Effector CD8-positive, alpha-beta T cell (primary cell): ENCODE data around the gene HIVEP3.

Experiments
- DNase-seq: peaks from one replicate; lab custom pipeline; 2025; lab: John Stamatoyannopoulos, UW

Gene HIVEP3

DNA sequence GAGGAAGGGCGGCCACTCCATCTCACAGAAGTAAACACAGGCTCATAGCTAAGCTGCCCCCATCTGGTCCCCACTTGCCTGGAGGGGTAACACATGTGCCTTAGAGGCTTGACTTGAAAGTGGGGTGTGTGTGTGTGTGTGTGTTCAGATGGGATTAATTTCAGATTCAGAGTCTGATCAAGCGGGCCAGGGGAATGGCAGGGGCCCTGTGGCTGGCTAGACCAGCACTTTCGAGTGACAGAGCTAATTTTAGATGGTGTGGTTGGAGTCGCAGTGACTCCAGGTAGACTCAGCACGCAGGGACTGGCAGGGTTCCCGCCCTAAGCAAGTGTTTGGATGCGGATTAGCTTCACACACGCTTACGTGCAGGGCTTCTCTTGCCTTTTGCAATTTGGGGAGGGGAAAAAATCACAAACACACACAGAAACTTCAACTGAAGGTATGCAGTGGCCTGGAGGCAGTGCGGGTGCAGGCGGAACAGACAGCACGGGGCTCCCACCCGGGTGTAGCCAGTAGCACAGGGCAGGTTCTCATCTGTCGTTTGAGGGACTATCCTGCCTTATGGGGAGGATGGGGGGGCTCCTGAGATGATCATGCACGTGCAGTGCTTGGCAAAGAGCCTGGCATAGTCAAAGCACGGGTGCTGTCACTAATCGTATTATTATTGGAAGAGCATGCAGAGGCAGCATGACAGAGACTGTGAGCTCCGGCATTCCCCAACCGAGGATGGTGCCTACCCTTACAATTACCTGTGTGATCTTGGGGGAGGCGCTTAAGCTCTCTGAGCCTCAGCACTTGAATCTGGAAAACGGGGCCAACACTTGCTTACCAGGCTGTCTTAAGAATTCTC is 435.5 kb downstream of the HIVEP3 start:
- DNase-seq, result no peak

DNA sequence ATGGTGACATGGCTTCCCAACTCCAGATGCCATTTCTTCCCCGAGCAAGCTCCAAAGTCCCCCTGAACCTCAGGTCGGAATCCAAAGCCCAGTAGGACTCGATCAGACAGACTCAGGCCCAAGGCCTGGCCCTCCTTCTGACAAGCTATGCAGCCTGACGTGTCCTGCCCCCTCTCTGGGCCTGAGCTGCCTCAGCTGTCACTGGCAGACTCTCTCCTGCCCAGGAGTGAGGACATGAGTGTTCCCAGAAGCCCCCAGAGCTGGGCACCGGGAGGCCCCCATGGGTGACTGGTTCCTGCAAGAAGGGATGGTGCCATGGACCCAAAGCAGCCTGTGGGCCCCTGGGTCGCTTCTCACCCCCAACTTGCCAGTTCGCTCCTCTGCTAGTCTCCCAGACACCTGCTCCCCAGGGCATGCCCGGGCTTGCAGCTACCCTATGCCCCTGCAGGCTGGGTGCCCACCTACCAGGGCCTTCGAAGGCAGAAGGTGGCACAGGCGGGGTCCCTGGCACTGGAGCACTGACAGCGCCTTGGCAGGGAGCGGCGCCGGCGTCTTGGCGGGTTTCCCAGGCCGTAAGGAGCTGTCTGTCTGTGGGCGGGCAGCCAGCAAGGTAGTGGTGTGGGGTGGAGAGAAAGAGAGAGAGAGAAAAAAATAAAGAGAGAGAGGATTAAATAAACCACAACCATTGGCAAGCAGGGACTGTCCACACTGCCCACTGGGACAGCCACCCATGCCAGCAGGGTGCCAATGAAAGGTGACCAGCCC is 436.5 kb downstream of the HIVEP3 start:
- DNase-seq, result no peak

DNA sequence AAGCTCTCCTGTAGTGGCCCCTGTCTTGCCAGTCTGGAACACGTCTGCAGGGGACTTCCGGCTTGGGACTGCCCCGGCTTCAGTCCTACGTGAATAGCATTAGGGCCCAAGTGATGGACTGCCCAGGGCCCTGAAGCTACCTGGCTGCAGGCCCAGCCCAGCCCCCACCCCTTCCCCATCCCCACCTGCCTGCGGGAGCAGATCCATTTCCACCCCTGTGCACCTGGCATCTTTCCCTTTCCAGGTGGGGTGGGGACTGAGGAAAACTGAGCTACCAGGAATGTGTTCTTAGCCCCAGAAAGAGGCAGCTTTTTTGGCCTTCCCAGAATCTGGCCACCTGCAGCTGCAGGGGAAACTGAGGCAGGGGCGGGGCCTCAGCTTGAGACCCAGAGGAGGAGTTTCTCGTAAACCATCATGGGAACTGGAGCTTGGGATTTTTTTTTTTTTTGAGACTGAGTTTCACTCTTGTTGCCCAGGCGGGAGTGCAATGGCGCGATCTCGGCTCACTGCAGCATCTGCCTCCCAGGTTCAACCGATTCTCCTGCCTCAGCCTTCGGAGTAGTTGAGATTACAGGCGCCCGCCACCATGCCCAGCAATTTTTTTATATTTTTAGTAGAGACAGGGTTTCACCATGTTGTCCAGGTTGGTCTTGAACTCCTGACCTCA is 437.5 kb downstream of the HIVEP3 start:
- DNase-seq, result no peak

DNA sequence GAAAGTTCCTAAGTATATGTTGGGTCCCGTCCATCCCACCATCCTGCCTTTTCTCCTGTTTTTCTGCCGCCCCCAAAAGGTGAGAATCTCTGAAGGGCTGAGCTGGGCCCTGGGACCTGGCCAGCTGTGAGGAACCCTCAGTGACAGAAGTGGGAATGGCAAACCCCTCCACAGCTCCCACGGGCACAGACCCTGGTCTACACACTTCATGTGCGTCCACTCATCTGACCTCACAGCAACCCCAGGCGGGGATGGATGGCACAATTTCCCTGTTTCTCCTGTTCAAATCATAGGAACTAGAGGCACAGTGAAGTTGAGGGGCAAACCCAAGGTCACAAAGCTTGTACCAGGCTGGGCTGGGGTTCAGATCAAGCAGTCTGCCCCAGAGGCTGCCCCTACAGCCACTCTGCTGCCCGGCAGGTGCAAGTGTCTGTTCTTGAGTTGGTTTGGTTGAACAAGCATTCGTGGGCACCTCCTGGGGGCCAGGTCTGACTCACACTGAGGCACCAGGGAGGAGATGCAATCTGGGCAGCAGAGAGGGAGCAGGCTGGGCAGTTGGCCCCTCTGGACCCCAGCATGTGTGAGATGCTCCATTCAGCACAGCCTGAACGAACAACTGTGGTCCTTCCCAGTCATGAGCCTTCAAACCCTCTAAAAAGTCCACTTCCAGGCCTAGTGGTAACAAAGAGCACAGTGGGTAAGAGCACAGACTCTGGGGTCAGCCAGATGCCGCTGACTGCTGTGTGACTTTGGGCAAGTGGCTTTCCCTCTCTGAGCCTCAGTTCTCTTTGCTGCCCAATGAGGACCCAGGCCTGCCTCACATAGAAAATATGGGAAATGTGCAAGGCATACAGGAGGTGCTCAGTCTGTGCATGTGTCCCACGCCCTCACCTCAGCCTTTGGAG is 438.3 kb downstream of the HIVEP3 start:
- no peak for DNase-seq

DNA sequence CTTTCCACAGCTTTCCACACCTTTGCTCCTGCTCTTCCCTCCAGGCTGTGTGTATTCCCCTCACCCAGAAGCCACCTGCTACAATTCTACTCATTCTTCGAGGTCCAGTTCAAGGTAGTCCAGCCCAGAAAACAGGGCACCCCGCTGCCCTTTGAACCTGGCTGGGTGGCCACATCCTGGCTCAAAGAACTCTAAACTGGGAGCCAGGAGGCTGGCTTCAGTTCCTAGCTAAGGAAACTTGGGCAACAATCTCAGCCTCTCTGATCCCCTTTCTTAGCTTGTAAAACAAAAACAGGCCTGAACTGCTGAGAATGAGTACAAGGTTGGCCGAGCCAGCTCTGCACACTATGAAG is 438.9 kb downstream of the HIVEP3 start:
- DNase-seq, result no peak

DNA sequence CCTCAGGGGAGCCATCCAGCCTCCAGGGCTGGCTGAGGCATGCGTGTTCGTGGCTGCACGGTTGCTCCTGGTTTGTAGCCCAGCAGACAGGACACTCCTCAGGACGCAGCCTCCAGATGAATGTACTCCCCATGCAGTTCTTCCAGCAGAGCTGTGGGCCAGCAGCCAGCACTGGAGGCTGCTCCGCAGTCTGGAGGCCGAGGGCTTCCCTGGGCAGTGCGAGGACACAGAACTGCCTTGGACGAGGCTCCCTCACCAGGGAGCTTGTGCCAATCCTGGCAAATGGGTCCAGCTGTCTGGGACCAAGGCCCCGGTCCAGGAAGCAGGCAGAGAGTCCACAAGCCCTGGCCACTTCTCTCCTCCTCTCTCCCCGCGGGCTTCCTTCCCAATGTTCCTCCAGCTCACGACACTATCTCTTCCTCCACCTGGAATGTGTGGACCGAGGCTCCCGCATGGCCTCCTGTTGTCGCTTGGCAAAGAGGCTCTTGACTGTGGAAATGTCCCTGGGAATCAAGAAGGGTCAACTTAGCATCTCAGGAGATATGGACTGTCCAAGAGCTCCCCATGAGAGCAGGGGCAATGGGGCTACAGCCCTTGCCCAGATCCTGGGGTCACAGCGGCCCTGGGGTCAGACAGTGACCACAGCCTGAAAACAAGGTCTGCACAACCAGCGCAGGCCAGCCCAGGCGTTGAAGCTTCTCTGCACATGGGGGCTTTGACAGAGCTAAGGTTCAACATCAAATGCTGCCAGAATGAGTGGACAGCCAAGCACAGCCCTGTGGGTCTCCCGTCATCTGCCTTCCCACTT is 439.5 kb downstream of the HIVEP3 start:
- DNase-seq, result no peak

DNA sequence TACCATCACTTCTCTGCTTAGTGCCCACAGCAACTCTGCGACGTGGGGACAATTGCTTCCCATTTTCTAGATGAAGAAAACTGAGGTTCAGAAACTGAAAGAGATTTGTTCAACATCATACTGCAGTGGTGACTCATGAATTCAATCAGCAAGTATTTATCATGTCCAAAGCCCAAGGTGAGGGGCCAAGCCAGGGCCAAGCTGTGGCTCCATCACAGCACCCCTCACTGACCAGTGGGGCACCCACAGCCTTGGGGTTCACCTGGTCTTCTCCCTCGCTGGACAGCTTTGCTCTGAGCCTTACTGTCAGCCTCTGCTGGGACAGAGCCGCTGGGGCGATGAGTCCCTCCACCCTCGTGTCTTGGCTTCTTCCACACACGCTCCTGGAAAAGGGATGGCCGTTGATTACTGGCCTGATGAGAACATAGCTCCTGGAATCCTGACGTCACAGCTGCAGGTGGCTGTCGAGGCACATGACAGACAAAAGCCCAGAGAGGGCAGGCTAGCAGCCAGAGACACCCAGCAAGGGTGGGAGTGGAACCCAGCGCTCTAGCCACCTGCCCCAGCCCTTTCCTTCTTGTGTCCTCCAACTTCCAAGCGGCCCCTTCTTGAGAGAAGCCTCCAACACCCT is 440.5 kb downstream of the HIVEP3 start:
- DNase-seq, result no peak

DNA sequence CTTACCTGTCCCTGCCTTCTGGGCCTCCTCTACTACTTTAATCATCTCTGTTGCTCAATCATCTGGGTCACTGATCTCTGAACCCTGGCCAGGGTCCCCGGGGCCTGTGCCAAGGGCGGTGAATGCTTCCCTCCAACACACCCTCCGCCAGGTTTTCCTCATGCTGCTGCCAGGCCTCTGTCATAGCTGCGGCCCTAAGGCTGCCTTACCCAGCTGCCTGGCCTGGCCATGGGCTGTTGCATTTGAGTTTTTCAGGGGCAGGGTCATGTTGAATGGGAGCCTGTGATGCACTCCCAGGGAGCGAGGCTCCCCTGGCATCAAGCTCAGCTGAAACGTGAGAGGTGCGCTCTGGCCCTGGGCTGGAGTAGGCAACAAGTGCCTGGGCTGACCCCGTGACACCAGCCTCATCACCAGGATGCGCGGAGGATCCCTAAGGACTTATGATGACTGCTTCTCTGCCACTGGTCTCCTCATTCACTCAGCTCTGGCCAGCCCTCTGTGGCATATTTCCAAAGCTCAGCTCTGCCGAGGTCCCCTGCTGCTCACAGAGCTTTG is 441.8 kb downstream of the HIVEP3 start:
- DNase-seq, result no peak

DNA sequence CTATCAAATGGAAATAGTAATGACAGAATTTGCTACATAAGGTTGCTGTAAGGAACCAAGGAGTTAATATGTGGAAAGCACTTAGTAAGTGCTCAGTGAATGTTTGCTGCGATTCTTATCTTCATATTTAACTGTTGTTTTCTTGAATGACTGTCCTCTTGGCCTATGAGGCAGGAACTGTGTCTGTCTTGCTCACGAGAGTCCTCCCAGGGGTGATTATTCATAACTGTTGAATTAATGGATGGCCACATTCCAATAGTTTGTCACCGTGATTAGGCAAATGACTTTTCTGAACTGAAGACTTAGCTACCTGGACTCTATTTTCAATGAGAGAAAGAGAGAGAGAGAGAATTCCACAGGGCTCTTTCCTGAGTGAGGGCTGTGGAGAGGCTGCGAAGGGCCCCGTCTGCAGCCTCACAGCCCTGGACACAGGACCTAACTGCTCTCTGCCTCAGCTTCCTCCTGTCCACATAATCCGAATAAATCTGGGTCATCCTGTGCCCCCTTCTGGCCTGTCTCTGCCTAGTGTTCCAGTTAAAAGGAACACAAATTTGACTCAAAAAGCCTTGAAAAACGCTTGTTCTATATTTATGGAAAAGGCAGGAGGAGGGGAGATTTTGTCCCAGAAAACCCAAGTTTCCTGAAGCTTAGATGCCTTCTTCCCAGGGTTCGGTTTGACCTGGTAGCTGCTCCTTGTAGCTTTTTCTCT is 442.7 kb downstream of the HIVEP3 start:
- DNase-seq, result no peak

DNA sequence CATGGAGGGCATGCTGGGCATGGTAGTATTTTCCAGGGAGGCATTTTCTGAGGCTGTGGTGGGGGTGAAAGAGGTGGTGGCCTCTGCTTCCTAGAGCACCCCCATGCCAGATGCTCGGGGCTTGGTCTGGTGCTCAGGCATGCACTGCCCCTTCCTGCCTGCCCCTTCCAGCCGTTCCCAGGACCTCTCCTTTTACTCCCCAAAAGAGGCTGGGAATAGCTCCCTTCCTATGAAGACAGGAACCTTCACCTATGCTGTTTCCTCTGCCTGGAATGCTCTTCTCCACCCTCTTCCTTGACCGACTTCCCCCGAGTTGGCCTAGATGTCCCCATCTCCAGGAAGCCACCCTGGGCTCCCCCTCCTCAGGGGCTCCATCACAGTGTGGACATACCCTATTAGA is 443.4 kb downstream of the HIVEP3 start:
- DNase-seq, result no peak

DNA sequence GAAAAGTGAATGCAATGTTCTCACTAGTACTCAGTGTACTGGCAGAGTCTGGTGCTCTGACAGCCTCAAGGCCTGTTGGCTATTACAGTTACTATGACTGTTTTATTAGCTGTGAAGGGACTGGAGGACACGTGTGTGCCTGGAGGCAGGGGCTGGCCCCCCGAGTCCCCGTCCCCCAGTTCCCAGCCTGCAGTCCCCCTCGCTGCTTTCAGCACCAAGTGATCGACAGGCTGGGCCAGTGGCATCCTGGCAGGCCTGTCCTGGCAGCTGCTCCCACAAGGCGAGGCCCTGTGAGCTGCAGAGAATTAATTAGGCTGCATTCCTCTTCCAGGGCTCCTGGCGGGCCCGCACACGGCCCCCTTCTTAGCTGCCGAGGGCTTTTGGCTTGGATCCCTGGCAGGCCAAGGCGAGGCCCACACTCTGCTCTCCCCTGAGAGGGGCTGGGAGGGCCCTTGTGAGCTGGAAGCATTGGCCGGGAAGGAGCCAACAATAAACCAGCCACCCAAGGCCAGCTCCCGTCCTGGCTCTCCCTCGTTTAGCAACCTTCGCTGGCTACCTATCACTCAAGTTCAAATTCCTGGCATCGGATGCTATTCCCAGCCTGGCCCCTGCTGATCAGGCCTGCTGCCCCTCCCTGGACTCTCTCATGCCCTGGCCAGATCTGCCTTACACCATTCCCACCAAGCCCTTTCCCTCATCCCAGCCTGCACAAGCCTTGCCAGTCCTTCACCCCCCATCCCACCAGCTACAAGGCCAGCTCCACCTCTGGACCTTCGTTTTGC is 444.0 kb downstream of the HIVEP3 start:
- DNase-seq, result no peak

DNA sequence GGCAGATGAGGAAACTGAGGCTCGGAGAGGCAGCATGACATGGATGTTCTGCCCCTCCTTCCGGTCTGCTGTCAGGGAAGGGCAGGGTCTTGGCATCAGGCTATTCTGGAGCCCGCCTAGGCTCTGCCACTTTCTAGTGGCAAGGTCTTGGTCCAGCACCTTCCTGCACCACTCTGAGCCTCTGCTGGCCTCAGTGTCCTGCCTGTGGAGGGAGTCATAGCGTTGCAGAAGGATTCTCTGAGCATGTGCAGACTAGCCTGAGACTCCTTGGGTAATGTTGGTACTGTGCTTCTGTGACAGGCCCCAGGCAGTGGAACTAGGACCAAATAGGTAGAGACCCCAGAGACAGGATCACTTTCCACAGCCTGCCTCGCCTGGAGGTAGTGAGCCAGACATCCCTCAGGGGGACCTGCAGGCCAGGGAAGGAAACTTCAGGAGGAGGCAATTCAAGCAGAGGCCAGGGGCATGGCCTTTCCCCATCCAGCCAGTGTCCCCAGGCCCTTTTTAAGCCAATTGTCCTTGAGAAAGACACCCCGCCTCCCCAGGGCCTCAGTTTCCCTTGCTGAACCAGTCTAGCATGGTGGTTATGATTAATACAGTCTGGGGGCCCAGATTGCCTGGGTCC is 444.9 kb downstream of the HIVEP3 start:
- no peak for DNase-seq

DNA sequence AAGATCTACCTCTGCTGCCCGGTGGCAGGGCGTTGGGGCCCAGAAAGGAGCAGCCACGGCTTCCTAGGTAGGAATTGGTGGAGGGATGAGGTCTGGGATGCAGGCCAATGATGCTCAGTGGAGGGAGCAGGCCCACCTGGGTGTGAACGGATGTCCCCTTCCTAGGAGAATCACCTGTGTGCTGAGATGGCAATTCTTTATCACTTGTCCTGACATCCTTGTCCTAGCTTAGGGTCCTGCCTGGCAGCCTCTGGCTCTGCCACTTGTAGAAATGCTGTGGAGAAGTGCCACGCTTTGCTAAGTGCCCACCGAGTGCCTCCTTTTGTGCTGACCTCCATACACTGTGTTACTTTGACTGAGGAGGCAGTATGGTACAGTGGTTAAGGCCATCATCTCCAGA is 447.1 kb downstream of the HIVEP3 start:
- no peak for DNase-seq

DNA sequence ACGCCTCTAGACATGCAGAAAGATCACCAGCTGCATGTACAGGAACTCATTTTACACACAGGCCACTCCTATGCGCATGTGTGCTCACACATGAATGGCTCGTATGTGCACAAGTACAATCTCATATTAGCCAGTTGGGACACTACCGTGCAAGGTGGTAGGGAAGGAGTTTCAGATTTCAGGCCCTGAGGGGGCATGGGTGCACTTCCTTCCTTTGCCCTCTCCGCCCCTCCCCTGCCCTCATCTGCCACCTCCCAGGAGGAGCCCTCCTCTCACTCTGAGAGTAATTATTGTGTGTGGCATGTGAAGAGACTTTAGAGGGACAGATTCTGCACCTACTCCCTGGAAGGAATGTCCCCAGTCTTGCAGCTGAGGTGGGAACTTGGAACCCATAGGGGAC is 449.0 kb downstream of the HIVEP3 start:
- DNase-seq, result no peak

DNA sequence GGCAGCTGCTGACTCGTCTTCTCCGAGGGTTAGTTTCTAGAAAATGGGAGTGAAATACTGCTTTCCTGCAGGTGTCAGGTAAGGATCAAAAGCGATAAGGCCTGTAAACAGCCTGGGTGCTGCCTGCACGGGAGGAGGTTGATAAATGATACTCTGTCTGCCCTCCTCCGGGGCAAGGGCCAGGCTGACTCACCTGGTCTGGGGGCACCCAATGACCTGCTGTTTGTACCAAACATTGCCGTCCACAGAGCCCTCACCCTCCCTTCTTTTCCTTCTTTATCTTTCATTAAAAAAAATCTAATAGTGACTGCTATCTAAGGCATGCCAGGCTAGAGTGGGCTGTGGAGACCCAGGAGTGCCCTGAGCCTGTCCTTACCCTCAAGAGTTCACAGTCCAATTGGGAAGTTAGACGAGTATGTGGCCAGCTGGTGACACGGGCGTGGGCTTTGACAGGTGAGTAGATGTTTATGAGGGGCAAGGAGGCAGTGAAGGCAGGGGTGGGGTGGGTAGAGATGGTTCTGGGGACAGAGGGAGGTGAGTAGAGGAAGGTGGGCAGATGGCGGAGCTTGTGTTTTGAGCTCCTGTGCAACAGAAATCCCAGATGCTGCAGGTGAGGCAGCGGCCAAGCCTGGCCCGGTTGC is 450.5 kb downstream of the HIVEP3 start:
- no peak for DNase-seq

DNA sequence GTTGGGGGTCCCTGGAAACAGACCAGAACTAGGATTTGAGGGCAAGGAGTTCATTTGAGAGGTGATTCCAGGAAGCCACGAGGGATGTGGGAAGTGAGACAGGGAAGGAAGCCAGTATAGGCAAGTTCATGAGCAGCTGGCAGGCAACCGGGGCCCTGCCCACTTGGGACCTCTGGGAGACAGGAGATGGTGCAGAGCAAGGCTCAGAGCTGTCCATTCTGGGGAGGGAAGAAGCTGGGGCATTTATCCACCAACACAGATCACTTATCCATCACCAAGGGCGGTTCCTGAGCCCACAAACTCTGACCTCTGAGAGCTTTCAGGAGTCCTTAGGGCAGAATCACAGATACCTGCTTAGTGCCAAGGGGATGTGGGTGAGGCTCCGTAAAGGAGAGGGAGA is 451.0 kb downstream of the HIVEP3 start:
- DNase-seq, result no peak

DNA sequence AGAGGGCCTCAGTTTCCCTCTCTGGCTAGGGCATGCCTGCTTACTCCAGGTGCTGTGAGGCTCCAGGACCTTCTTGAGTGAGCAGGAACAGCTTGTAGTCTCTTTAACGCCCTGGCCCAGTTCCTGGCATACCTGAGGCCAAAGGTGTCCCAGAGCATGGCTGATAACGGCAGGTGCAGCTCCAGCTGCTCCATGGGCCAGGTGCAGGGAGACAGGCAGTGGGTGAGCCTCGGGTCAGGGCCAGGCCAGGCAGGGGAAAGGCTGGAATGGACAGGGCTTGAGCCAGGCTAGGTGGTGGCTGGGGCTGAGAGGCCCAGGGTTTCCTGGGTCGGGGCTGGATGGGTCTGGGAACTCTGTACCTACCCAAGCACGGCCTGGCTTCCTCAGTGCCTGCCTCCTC is 452.6 kb downstream of the HIVEP3 start:
- DNase-seq, result no peak

DNA sequence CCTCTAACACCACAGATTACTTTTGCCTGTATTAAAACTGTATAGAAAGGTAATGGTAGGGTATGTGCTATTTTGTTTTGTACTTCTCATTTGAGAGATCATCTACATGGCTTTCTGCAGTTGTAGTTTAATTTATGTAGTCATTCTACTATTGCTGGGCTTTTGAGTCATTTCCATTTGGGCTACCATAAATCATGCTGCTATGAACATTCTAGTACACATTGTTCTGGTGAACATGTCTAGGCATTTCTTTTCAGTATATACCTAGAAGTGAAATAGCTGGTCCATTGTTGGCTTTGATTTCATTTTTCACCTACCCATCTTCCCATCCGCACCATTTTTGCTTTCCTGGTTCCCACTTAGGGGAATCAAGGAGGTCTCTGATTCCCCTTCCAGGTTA is 453.0 kb downstream of the HIVEP3 start:
- DNase-seq, result no peak
